GM21717 (cell line): ENCODE data around the gene CFAP251.
"Not testable (repeated sequence)": the region's sequence is repeated elsewhere in the genome, so short reads cannot be mapped to it uniquely, and the experiment has no call there.

ENCODE experiments used
- ATAC-seq: cut with Tn5 transposase; IDR thresholded peaks from one replicate; pipeline ENCODE4 v1.9.1; 2021; ENCODE audit warnings: mild to moderate bottlenecking, moderate library complexity; ENCODE audit not compliant: unreplicated experiment

CFAP251 gene

DNA sequence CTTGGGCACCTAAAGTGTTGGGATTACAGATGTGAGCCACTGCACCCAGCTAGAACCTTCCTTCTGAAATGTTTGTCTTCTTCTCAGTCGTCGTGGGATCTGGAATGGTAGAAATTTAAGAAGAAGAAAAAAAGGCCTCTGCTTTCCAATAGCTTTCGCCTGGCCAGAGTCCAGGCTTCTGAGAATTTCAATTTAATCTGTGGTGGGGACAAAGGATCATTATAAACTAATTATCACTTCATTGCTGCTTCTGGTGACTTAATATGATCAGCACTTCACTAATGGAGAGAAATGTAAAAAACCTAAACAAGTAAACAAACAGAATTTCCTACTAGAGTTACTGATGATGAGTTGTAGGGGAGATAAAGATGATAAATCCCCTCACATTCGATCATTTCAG is 51.3 kb downstream of the CFAP251 start:
- no peak for ATAC-seq

DNA sequence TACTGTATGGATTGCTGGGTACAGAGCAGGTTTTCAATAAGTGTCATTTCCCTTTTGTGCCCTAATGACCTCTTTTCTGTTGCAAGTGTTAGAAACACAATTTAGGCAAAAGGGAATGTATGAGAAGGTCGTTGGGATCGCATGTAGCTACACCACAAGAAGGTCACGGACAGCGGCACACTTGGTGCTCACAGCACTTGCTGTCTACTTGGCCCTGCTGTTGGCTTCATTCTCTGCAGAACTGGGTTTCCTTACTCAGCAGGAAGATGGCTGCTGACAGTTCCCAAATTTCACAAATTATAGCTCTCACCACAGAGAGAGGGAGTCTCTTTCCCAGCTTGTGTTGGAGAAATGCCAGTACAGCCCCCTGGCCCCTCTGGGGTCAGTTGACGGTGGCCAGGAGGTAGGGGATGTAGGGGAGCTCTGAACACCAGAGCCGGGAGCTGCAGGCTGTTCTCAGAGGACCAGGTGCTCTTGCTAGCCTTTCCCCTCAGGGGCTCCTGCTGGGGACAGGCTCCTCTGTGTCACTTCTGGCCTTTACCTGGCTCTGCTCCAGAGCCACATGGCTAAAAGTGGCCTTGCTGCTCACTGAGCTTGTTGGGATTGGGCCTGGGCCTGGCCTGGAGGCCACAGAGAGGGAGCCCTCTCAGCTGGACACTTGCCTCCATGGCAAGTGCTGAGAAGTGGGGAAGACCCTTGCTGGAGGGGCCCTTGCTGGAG is 52.3 kb downstream of the CFAP251 start:
- ATAC-seq, result no peak

- no peak for ATAC-seq
Measured at GRCh38 chr12:121974026-121974985, 55.9 kb downstream of the CFAP251 start.

DNA sequence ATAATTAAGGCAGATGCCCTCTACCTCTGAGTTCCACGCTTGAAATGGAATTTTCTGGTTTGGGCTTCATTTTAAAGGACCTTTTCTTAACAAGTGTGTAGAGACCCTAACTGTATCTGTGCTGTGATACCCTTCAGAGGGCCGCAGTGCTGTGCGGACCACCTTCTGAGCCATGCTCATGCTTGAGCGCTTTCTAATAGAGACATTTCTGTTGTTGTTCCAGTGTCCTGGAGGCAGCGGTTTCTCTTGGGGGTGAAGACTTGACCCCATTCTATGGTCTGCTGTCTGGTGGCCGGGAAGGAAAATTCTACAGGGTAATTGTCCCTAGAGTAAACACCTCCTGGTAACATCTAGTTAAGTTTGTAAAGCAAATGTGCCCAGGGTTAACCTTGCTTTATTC is 56.6 kb downstream of the CFAP251 start:
- ATAC-seq, result no peak

DNA sequence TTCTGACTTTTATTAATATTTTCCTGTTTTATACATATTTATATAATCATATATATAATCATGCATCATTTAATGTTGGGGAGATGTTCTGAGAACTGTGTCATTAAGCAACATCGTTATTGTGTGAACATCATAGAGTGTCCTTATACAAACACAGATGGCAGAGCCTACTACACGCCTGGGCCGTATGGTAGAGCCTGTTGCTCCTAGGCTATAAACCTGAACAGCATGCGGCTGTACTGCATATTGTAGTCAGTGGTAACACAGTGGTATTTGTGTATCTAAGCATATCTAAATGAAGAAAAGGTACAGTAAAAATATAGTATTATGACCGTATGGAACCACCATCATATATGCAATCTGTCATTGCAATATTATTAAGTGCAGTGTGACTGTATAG is 58.6 kb downstream of the CFAP251 start:
- no peak for ATAC-seq

GRCh38 chr12:121980191-121980891 is 61.9 kb downstream of the CFAP251 start:
- ATAC-seq, result no peak

DNA sequence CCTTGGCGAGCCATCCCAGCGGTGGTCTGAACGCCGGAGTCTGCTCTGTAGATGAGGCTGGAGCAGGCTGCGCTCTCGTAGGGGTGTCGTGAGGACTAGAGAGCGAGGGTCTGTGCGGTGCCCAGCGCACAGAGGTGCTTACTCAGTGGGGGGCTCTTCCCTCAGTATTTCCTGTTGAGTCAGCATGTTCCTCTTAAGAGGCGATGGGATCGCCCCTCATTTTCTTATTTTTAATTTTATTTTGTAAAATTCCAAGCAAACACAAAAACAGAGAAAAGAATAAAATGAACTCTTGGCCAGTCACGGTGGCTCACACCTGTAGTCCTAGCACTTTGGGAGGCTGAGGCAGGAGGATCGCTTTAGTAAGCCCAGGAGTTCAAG is 62.5 kb downstream of the CFAP251 start:
- no peak for ATAC-seq

DNA sequence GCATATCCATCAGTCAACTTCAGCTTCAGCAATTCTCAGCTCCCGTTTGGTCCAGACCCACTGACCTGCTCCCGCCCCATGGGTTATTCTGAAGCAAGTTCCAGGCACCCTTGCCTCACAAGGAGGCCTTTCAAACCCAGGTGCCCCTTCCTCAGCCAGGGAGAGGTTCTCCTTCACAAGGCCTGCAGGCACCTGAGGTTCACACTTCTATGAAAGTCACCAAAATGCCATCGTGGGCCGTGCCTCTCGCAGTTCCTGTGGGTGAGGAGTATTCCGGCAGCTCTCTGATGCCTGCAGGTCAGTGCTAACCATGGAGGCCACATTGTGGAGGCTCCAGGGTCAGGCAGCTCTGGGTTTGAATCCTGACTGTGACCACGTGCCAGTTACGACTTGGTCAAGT is 63.1 kb downstream of the CFAP251 start:
- ATAC-seq, result no peak

GRCh38 chr12:121982950-121983349 is 64.6 kb downstream of the CFAP251 start:
- no peak for ATAC-seq

DNA sequence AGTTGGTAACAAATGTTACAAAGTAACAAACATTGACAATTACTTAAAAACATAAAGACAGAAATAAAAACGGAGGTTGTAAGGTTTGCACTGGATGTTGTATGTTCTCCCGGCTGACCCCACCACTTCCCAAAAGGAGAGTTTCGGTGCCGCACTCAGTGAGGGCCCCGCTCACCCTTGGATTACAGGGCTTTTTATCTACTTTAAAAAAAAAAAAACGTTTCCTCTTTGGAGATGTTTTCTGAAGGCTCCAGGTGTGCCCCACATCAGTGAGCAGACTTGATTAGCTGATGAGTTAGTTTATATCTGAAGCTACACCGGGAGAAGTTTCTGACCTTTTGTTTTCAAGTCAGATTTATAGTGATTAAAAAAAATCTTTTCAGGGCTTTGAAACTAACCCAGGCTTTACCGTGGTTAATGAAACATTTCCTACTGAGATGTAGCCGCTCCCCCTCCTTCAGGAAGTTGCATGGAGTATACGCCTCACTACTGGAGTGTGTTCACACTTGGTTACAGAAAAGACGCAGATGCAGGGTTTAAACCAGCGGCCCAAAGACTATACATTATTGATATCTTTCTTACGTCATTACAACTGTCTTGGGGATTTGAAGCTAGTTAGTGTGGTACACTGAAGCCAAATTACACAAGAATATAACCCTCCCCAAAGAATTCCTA is 65.3 kb downstream of the CFAP251 start:
- no peak for ATAC-seq

DNA sequence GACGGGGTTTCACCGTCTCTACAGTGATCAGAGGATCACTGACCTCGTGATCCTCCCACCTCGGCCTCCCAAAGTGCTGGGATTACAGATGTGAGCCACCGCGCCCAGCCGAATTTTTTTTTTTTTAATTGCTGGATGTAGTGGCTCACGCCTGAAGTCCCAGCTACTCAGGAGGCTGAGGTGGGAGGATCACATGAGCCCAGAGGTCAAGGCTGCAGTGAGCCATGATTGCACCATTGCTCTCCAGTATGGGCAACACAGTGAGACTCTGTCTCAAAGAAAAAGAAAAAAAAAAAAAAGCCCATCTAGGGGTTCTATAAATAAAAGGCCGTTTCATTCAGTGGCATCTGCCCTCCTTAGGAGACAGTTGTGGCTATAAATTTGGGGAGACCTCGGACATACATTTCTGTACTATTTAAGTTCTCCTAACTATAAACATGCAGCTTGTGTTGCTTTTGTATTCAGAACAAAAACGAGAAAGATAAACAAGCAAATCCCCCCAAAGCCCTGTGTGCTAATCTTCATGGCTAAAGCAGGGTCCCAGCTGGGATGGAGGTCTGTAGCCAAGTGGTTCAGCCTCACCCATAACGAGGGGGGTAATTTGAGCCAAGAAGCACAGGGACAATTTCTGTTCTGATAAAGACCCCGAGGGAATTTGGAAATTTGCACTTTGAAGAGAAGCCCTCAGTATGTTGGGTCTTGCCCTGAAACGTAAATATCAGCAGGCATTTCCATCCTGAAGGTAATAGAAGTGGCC is 68.3 kb downstream of the CFAP251 start:
- no peak for ATAC-seq

DNA sequence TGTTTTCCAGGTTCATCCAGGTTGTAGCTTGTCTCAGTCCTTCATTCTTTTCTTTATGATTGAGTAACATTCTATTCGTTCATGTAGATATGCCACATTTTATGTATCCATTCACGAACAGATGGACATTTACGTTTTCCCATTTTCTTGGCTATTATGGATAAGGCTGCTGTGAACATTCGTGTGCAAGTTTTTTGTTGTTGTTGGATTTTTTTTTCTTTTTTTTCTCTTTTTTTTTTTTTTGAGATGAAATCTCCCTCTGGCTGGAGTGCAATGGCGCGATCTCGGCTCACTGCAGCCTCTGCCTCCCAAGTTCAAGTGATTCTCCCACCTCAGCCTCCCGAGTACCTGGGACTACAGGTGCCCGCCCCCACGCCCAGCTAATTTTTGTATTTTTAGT is 70.1 kb downstream of the CFAP251 start:
- ATAC-seq, result not testable (repeated sequence)

DNA sequence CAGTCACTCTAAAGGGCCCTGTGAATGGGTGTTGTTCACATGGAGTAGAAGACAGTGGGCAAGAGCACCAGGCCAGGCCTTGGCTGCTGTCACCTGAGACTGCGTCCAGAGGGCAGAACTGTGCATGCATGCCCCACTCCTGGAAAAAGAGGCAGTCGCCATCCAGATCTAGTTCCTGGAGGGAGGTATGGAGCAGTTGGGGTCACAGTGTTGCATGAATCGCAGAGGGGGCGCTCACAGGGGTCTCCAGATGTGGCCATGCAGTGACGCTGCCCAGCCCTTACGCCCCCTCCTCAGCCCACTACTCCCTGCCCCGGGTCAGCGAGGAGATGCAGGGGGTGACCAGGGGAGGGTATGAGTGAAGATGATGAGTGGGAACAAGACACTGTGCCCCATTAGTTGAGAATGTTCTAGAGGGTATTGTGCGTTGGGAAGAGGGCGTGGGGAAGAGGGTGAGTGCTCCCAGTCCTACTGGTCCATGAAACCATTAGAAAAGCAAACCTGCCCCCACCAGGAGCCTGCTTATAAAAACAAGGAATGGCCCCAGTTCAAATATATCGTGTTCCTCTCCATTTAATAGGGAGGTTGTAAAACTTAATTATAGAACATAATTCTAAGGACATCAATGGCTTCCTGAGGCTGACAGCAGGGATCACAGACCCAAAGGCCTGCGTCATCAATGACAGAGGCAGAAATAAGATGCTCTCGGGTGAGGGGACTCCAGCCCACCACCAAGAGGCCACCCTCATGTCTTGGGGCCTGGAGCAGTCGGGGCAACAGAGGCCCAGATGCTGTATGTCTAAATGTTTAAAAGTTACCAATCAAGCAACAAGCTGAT is 71.1 kb downstream of the CFAP251 start:
- no peak for ATAC-seq

DNA sequence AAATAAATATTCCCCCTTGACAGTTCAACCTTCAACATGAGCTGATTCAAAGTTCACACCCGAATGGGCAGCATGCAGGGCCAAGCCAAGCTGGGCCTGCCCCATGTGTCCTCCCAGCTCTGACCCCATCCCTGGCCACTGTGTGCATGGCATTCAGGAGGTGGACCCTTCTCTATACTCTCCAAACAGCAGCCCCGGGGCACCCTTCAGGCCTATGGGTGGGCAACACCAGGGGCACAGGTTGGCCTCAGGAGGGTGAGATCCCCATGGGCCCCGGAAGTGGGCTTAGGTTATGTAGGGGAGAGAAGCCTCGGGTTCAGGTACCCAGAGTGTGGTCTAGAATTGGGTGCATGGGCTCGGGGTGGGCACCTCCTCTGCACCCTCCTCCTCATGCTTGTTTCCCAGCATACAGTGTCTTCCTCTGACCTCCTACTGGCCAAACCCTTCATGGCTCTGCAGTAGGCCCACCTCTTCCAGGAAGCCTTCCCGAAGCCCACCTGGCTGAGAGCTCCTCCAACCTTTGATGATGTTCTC is 71.8 kb downstream of the CFAP251 start:
- ATAC-seq, result peak; percentile 3

GRCh38 chr12:121990692-121991603 is 72.6 kb downstream of the CFAP251 start:
- ATAC-seq, result peak; percentile 66

- ATAC-seq, result peak; percentile 72
Measured at GRCh38 chr12:121992059-121992879, 73.9 kb downstream of the CFAP251 start.
